PC-3 (cell line): ENCODE results near the gene TCOF1.

Experiments used
- CTCF ChIP-seq: fragments of 300-600 bp; sonication (generic); conservative IDR thresholded peaks from 2 replicates; pipeline ENCODE4 v1.5.1; 2017; ENCODE audit warnings: antibody characterized with exemption, low read depth, mild to moderate bottlenecking, low read length
- EZH2 ChIP-seq: fragments of 300-600 bp; sonication (generic); IDR thresholded peaks from one replicate; pipeline ENCODE4 v1.6.1; 2017; ENCODE audit warnings: antibody characterized with exemption, mild to moderate bottlenecking, low read length; ENCODE audit not compliant: unreplicated experiment

- TF ChIP-seq CTCF (no peak), EZH2 (no peak)
Measured at GRCh38 chr5:150446088-150446487, 88.6 kb downstream of the TCOF1 start.
